Stimulated activated CD4-positive, alpha-beta T cell treated with anti-CD3 and anti-CD28 coated beads, Interleukin-2, amount 100 ng/mL, for 48 hours (primary cell): ENCODE measurements around the gene DMRTA2.
"Not testable (repeated sequence)": the region's sequence is repeated elsewhere in the genome, so short reads cannot be mapped to it uniquely, and the experiment has no call there.

Source experiments
- DNase-seq, 2 donors: peaks; one replicate each; pipeline ENCODE4 v3.0.0-alpha.2; 2020

DMRTA2 gene

DNA sequence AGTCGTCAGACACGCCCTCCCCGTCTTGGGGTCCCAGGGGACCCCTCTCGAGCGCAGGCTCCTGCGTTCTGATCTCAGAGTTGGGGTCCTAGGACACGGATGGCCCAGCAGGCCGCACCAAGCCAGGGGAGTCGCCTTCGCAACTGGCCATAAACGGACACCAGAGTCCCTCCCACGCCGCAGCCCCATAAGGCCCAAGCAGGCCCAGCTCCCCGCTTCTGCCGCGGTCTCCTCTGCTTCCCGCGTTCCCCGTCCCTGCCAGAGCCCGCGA lies 633 bp downstream of the DMRTA2 start:
- DNase-seq, result no peak

DNA sequence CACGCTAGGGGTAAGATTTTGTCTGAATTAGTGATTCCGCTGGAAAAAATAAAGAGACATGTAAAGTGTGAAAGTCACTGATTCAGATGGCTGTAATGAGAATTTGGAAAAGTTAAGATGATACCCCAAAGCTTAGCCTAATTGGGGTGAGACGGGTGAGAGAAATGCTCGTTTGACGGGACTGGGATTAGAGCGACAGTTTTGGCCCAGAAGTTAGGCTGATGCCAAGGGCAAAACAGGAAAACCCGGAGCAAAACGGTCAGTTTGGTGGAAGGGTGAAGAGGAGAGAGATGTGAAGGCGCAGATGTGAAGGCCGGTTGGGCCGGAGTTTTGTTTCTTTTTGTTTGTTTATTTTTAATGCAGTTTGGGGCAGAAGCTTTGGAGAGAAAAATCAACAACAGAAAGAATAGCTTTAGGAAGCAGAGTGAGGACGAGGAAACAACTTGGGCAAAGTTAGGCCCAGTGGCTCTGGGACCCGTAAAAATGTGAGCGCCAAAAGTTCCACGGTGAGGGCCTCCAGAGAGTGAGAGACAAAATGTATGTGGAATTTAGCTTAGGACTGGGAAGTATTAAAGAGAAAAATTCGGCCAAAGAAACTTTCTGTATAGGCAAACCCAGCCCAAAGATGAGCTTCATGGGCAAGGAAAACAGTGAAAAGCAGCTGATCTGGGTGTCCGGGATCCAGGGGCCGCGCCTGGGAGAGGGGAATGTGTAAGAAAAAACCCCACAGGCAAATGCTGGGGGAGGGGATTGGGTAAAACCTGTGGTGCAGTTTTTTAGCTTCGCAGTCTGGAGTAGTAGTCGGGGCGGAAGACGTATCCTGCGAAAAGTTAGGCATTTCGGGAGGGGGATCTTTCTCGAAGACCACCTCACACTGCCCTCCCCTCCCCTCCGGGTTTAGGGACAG lies 1.2 kb downstream of the DMRTA2 start:
- DNase-seq, result no peak

DNA sequence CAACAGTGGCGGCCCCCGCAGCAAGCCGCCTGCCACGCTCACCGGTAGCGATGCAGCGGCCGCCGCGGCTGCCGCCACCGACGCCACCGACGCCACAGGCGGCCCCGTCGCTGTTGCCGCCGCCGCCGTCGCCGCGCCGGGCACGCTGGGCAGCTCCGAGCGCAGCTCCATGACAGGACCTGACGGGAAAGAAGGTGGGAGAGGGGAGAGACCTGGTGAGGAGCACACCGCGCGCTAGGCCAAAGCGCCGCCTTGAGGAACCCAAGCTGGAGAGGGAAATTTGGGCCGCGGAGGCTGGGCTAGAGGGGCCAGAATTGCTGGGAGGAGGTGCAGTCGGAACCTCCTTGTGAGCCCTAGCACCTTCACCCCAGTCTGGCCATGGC lies 1.9 kb downstream of the DMRTA2 start:
- DNase-seq, result no peak

DNA sequence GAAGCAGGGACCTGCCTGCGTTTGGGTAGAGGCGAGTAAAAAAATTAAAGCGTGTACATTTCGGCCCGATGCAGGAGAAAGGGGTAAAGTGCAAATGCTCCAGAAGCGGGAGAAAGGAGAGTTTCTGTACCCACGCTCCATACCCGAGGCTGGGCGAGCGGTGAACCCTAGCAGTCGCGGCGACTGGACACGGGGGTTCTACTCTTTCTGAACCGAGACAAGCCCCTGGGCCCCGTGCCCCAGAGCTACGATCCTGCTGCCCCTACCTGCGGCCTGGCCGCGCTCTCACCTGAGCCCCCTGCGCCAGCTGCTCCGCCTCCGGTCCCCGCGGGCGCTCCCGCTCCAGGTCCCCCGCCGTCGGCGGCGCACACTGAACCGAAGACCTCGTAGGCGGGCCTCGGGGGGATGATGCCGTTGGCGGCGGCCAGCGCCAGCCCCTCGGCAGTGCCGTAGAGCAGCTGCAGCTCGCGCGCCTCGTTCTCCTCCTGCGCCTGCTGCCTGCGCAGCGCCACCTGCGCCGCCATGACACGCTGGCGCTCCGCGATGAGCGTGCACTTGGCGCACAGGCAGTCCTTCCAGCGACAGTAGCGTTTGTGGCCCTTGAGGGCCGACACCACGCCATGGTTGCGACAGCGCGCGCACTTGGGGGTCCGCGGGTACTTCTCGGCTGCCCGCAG lies 2.4 kb downstream of the DMRTA2 start:
- DNase-seq, result no peak

DNA sequence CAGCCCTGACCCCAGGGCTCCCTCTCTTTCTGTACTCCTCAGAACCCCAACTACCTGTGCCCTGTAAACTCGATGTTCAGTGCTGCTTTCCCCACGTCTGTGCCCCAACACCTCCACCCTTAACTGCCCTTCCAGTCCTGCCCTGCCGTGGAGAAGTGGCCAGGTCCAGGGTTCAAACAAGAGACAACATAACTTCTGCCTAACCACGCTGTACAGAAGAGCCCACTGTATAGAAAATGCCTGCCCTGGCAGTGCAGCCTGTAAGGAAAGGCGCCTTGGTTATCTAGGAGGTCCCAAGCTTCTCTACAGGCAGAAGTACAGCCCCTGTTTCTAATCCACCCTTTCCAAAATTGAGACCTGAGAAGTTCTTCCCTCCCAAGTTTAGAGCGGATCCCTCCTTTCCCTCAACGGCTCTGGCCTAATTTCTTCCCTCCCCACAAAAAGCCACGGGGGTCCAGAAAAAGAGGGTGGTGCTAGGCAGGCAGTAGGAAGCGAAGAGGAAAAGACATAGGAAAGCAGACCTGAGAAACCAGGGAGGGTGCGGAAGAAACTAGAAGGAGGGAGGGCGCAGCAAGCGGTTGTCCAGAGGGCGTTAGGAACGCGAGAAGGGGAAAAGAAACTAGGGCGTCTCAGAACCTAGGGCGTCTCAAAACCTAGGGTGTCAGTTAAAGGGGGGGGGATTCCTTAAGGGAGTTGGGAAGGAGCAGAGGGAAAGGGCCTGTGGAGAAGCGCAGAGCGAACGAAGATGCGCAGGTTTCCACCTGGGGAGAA lies 3.2 kb downstream of the DMRTA2 start:
- no peak for DNase-seq

DNA sequence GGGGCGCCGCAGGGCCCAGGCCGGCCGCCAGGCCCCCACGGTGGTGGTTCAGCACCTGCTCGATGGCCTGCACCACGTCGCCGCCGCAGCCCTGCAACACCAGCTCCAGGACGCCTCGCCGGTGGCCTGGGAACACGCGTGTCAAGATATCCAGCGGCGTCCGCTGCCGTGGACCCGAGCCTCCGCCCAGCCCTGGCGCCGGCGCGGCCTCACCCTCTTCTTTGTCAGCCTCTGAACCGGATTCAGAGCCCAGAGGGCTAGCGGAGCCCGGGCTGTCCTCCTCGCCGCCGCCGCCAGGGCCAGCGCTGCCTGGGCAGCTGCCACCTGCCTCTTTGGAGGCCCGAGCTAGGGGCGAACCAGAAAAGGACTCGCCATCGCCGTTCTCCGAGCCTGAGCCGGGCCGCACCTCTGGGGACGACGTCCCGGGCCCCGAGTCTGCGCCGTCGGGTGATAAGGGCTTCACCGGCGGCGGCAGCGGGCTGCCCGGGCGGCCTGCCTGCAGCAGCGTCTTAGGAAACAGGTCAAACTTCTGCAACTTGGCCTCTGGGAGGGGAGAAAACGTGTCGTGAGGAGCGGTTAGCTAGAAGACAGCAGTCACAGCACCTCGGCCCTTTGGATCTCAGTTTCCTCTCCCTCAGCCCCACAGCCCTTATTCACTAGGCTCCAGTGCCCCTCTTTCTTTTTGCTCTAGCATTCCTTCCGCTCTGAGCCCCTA lies 3.9 kb downstream of the DMRTA2 start:
- no peak for DNase-seq

DNA sequence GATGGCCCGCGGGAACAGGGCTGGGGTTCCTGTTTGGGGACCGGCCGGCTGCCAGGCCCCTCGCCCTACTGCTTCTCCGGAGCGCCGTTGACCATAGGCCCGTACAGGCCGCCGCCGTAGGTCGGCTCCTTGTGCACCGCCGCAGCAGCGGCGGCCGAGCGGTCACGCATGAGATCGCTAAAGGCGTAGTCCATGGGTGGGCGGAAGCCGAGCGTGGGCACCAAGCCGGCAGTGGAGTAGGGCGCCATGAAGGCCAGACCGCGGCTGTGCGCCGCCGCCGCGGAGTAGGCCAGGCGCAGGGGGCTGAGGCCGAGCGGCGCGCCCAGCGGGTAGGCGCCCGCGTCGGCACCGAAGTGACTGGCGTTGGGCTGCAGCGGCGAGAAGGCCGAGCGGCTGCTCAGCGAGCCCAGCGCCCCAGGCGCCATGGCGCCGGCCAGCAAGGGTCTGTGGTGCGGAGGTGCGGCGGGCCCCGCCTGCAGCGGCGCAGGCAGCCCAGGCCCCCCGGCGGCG lies 4.6 kb downstream of the DMRTA2 start:
- no peak for DNase-seq

DNA sequence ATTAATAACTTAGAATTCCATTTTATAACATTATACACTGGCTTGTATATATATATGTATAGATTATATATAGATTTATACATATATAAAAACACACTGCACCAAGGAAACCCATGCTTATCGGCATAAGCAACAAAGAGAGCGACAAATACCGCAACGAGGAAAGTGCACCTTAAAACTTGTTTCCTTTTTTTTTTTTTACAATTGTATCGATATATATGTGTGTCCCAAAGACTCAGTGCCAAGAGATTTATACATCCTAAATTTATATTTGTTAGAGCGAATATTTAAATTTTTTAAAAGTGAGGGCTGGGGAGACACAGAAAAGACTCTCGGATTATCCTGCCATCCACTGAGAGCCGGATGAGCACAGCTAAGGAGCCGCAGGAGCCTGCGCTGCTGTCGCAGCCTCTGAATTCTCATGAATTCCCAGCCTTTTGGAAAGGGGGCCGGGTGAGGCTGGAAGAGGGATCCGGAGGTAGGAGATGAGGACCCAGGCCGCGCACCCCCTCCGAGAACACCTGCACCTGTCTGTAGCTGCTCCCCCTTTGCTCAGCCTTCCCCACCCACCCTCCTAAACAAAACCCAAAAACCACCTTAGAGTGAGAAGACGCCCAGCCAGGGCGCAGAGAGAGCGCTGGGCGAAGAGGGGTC lies 5.2 kb downstream of the DMRTA2 start:
- no peak for DNase-seq

DNA sequence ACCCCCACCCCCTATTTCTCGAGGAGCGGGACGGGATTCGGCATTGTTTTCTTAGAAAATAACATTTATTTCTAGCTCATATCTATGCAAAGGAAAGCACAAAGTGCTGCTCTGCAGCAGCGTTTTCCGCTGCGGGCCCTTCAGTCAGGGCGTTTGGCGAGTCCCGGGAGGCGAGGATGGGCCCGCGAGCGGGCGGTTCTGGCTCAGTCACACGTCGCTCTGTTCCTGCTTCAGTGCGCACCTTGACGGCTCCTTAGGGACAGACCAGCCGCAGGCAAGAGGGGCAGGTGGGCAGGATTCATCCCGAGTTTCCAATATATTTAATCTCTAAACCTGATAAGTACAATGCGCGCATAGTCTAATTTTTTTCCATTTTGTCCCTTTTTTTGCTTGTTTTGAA lies 5.7 kb downstream of the DMRTA2 start:
- DNase-seq, result no peak

DNA sequence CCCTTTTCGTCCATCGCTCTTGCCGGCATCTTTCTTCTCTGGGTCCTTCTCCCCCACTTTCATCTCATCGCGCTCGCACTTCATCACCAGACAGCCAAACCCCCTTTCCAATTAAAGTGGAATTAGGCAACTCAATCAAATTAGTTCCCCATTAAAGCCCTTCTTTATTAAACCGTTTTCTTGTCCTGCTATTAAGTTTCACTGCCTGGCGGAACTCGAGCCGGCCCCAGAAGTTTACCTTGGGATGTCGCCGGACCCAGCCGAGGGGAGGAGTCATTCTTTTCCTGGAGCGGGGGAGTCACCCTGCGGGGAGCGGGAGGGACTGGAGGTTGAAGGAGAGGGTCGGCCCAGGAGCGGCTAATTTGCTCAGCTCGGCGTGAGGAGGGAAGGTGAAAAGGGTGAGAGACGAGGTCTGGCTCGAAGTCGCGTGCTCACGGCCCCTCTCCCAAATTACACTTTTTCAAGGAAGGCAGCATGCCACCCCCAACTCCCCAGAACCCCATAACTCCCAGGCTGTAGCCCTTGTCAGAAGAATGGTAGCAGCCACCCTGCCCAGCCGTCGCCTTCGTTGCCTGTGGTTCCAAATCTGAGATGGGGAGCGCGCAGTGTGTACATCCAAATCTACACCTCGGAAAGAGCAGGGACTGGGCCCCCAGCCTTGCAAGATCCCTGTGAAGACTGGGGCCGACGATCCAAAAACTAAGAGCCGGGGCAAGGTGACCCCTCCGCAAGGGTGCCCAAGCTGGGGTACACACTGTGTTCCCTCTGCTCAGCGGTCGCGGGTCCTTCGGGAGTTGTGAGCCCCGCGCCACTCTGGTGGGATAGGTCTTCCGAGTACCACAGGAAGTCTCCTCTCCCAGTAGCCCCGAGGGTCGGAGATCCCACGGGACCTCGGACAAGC lies 6.4 kb downstream of the DMRTA2 start:
- no peak for DNase-seq

DNA sequence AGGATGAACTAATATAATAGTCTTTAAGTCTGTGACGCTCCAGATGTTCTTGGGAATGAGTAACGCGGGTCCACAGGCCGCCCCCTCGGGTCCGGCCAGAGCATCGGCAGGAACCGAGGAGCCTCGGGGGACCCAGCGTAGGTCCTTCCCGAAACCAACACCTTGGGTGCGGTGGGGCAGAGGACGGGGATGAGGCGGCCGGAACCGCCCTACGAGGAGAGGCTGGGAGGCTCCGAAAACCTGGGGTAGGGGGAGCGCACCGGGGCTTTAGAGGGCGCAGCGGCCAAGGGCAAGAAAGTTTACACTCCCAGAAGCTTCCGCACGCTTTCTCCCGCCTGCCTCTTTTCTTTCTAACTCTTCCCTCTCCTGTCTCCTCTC lies 7.1 kb downstream of the DMRTA2 start:
- no peak for DNase-seq

DNA sequence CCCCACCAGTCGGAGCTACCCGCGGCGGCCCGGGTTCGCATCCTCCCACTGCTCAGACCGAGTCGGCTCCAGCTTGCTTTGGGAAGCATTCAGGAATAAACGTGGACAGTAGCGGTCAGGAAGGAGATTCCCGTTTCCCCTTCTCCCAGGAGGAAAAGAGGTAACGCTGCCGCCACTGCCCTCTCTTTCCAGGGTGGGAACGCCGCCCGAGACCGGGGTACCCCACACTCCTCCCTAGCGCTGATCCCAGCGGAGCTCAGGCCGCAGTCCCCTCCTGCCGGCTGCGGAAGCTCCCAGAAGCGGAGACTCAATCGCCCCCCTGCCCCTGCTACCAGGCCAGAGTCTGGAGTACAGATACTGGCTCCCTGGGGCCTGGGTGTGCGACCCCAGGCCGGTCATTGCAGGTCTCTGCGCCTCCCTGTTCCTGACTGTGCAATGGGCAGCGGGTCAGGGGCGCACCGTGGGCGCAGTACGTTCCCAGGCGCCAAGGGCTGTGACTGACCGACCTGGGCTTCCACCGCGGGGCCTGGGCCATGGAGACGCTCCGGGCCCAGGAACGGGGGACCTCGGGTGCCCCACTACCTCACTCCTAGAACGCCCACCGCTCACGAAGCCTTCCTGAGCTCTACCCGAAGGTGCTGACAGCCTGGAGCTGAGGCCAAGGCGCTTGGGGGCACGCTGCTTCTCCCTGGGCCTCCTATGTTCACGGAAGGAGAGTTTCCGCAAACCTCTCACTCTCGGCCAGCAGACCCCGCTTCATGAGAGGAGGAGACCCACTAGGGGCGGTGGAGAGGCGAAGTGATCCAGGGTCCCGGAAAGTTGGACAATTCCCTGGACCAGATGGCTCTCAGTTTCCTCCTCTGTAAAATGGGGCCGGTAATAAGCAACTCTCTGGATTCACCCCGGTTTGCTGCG lies 7.8 kb downstream of the DMRTA2 start:
- DNase-seq, result no peak

DNA sequence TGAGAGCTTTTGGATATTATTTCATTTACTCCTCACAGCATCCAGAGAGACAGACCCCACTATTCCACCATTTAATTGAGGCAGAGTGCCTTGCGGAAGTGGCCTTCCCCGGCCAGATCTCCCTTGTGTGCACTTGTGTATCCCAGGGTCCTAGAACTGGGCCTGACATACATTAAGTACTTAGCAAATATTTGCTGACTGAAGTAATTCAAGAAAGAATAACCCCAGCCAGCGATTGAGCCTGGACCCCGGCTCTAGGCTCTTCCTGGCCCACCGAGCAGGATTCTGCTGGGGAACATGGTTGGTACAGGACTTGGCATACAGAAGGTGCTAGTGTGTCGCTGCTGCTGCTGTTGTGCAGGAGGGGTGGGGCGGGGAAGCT lies 8.4 kb downstream of the DMRTA2 start:
- DNase-seq, result no peak

DNA sequence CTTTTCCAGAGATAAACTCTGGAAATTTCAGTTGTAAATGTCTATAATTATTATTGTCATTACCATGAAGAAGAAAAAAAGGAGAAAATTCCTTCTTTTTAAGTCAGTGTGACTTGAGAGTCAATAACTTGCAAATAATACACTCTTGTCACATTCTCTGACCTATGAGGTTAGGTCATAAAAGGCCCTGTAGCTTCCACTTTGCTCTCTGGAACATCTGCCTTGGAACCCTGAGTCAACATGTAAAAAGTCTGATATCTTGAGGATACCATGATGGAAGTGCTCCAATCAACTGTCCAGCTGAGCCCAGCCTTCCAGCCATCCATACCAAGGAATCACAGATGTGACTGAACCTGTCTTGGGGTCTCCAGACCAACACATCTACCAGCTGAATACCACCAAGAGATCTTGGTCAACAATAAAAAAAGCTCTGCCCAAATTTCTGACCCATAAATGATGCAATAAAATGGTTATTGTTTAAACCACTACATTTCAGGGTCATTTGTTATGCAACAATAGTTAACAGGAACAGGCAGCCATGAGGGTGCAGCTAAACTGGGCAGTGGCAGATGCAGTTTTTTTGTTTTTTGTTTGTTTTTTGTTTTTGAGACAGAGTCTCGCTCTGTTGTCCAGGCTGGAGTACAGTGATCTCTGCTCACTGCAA lies 10.3 kb downstream of the DMRTA2 start:
- DNase-seq, result no peak

DNA sequence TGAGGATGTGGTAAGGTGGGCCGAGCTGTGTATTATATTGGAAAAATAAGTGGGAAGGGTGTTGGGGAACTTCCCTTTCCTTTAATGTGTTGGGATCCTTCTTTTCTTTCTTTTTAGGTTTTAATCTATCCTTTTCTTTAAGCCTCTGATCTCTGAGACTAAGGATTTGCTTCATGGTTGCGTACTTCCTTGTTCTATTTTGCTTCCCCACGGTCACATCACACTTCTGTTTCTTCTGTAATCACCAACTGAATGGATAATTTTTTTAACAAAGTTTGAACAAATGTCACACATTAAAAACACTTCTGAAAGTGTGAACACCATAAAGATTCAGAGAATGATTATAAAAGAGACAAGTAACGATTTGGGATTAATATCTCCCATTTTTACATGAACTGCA lies 17.4 kb downstream of the DMRTA2 start:
- DNase-seq, result no peak

DNA sequence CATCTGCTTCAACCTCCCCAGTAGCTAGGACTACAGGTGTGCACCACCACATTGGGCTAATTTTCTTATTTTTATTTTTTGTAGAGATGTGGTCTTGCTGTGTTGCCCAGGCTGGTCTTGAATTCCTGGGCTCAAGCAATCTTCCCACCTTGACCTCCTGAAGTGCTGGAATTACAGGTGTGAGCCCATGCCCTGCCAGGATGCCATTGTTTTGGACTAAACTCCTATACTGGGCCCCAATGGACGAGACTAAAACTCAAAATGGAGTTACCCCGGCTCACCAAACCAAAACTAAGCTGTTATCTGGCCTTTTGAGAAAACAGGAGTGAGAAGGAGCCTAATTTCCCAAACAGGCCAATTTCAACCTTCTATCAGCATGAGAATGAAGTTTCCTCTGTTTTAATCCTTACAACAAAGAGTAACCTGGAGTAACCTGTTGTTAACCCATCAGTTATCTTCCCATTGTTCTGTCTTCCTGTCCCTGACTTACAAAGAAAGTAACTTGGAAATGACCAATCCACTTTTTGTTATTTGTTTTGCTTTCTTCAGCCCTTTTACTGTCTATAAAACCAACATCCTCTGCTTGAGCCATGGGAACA lies 29.6 kb downstream of the DMRTA2 start:
- no peak for DNase-seq

DNA sequence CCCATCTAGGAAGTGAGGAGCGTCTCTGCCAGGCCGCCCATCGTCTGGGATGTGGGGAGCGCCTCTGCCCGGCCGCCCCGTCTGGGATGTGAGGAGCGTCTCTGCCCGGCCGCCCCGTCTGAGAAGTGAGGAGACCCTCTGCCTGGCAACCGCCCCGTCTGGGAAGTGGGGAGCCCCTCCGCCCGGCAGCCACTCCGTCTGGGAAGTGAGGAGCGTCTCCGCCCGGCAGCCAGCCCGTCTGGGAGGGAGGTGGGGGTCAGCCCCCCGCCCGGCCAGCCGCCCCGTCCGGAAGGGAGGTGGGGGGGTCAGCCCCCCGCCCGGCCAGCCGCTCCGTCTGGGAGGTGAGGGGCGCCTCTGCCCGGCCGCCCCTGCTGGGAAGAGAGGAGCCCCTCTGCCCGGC lies 41.7 kb downstream of the DMRTA2 start:
- DNase-seq, result not testable (repeated sequence)

DNA sequence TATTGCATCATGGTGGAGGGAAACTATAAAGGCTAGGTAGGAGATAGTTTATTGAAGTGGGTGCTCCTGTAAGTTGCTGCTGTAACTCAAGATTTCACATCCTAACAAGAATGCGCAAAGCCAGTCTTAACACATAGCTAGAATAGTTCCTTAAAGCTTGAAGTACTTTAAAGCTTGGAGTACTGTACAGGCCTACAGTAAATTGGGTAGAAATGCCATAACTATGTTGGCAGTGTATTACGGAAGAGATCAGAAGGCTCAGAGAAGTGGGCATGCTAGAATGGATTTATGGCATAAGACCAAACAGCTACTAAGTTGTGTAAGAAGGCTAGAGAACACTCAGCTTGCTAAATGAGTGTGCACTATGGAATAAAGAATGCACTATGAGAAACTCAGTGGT lies 44.5 kb downstream of the DMRTA2 start:
- no peak for DNase-seq

DNA sequence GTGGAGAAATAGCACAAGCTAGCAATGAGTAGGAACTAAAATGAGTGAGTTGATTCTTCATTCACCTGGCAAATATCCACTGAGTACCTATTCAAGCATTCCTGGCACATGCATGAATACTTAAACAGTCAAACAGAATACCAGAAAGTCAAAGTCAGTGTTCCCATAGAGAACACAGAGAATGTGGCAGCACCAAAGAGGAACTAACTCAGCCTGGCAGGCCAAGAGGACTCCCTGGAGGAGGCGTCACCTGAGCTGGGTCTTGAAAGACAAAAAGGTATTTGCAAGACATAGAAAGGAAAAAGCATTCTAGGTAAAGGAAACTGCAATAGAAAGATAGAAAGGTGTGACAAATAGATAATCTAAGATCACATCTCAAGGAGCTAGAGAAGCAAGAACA lies 49.7 kb downstream of the DMRTA2 start:
- no peak for DNase-seq
